ENCODE measurements around the gene TMEM238. TPM values are rescaled to one million over a fixed set of nuclear protein-coding genes. Genes with fewer than 3 reads are reported as not detected.

TMEM238 gene
- total and polyA plus RNA-seq, 9 of the 15 experiments (the other 6 are each of a cell fraction or from before 2014, with no cell fraction given) = 0.18 to 5.1 (median 1.3) TPM; not detected in 4

- TF ChIP-seq ARNT (IDR thresholded peaks at IDR 0.05) = no peak
- TF ChIP-seq SAFB2 (IDR thresholded peaks at IDR 0.05; ENCODE audit: borderline replicate concordance, low read depth, low read length, severe bottlenecking) = no peak
- TF ChIP-seq PRPF4 (IDR thresholded peaks at IDR 0.05; ENCODE audit: insufficient read depth, low read depth, low read length, poor library complexity, severe bottlenecking) = no peak
- TF ChIP-seq SP1 (CRISPR knock-in tag; IDR thresholded peaks at IDR 0.05) = no peak
- no peak for TF ChIP-seq CBFB (CRISPR knock-in tag; IDR thresholded peaks at IDR 0.05)
- no peak for TF ChIP-seq TSC22D4 (tag; IDR thresholded peaks at IDR 0.05)
- TF ChIP-seq NCOR1 (IDR thresholded peaks at IDR 0.05) = 0 out of 2 replicates have a peak, but pooled peaks have one; percentile 11
- TF ChIP-seq THRB (CRISPR knock-in tag; conservative IDR thresholded peaks at IDR 0.05) = no peak
- TF ChIP-seq BRF2 (IDR thresholded peaks at IDR 0.05; ENCODE audit: borderline replicate concordance, insufficient read depth, insufficient read length) = no peak
- no peak for TF ChIP-seq ZNF175 (CRISPR knock-in tag; IDR thresholded peaks at IDR 0.05; ENCODE audit: low read depth)
- TF ChIP-seq RBM22 (IDR thresholded peaks at IDR 0.05; ENCODE audit: low read depth, low read length, poor library complexity, severe bottlenecking) = no peak
- peak; percentile 79; the same call in 1 of the 2 replicates for TF ChIP-seq POLR2AphosphoS2 (IDR thresholded peaks at IDR 0.05; ENCODE audit: low read length)
- TF ChIP-seq CHD4 (IDR thresholded peaks at IDR 0.05; ENCODE audit: insufficient read depth, insufficient replicate concordance, low read depth, low read length, poor library complexity, severe bottlenecking) = no peak
- no peak for TF ChIP-seq ZKSCAN8 (CRISPR knock-in tag; IDR thresholded peaks at IDR 0.05)
- TF ChIP-seq FOXP4 (CRISPR knock-in tag; IDR thresholded peaks at IDR 0.05; ENCODE audit: borderline replicate concordance) = no peak
- TF ChIP-seq ZNF518B (CRISPR knock-in tag; IDR thresholded peaks at IDR 0.05) = no peak
- TF ChIP-seq ZNF41 (CRISPR knock-in tag; conservative IDR thresholded peaks at IDR 0.05) = no peak
Observed at GRCh38 chr19:55400281-55401087, 16.4 kb upstream of the TMEM238 start (continued).

Measured in K562 (cell line).